HEK293 (cell line): ENCODE results near the gene NLRP9.

Source experiments
- CTCF ChIA-PET: fragments of 350-600 bp; formaldehyde crosslinking; extraction: SDS; loops from one replicate; lab custom pipeline; 2021; ENCODE audit warnings: antibody characterized with exemption; lab: Yijun Ruan, JAX
- POLR2A ChIA-PET: fragments of 300-600 bp; formaldehyde crosslinking; extraction: SDS; loops from one replicate; lab custom pipeline; 2020; ENCODE audit warnings: antibody characterized with exemption, inconsistent platforms; lab: Yijun Ruan, JAX
- H3K27ac ChIP-seq: fragments of 200-500 bp; sonication (Bioruptor generic); 2 replicates; pipeline ENCODE4 v1.5.1; 2014; ENCODE audit warnings: low read depth, low read length, control low read depth, inconsistent platforms; ENCODE audit errors: extremely low read depth
- H3K36me3 ChIP-seq, 2 experiments: fragments of 200-500 bp in 1 of 2; sonication (Bioruptor generic) in 1 of 2; 1 replicate in 1 of 2; 2 replicates in 1 of 2; pipeline ENCODE4 v1.5.1; 2014 to 2017; ENCODE audit warnings: inconsistent platforms in 2 of 2, low read length in 2 of 2; ENCODE audit not compliant: control insufficient read depth in 2 of 2, insufficient read depth in 1 of 2
- H3K4me1 ChIP-seq: fragments of 200-500 bp; sonication (Bioruptor generic); 2 replicates; pipeline ENCODE4 v1.5.1; 2014; ENCODE audit warnings: mild to moderate bottlenecking, low read length, inconsistent platforms; ENCODE audit not compliant: control insufficient read depth, insufficient read depth
- H3K4me3 ChIP-seq: 2 replicates; pipeline ENCODE4 v1.5.1; 2011; ENCODE audit warnings: low read depth, mild to moderate bottlenecking, control low read depth, low read length, moderate library complexity
- H3K9me3 ChIP-seq: fragments of 200-500 bp; sonication (Bioruptor generic); 2 replicates; pipeline ENCODE4 v1.5.1; 2014; ENCODE audit warnings: low read depth, low read length, inconsistent platforms; ENCODE audit not compliant: control insufficient read depth, insufficient read depth
- BCL6B ChIP-seq: fragments of 450-650 bp; formaldehyde crosslinking; IDR thresholded peaks from 2 replicates; pipeline ENCODE4 v1.5.1; 2017; ENCODE audit warnings: missing biosample characterization, missing genetic modification characterization
- CTCF ChIP-seq: fragments of 450-650 bp; formaldehyde crosslinking; IDR thresholded peaks from 2 replicates; pipeline ENCODE4 v1.5.1; 2016; ENCODE audit warnings: missing biosample characterization, missing genetic modification characterization
- GLI4 ChIP-seq: fragments of 450-650 bp; formaldehyde crosslinking; IDR thresholded peaks from 2 replicates; pipeline ENCODE4 v1.5.1; 2016; ENCODE audit warnings: missing biosample characterization, missing genetic modification characterization
- PRDM6 ChIP-seq: fragments of 450-650 bp; formaldehyde crosslinking; IDR thresholded peaks from 2 replicates; pipeline ENCODE4 v1.5.1; 2017; ENCODE audit warnings: missing biosample characterization, missing genetic modification characterization
- REPIN1 ChIP-seq: fragments of 450-650 bp; formaldehyde crosslinking; IDR thresholded peaks from 2 replicates; pipeline ENCODE4 v1.5.1; 2017; ENCODE audit warnings: missing biosample characterization, missing genetic modification characterization, low read depth
- ZBTB11 ChIP-seq: fragments of 450-650 bp; formaldehyde crosslinking; conservative IDR thresholded peaks from 2 replicates; pipeline ENCODE4 v1.5.1; 2016; ENCODE audit warnings: low read depth, missing biosample characterization, missing genetic modification characterization
- ZBTB44 ChIP-seq: fragments of 450-650 bp; IDR thresholded peaks from 2 replicates; pipeline ENCODE4 v1.5.1; 2018; ENCODE audit warnings: missing biosample characterization, mild to moderate bottlenecking, missing genetic modification characterization
- ZNF148 ChIP-seq: fragments of 450-650 bp; formaldehyde crosslinking; IDR thresholded peaks from 2 replicates; pipeline ENCODE4 v1.5.0; 2017; ENCODE audit warnings: missing biosample characterization, missing genetic modification characterization, borderline replicate concordance
- ZNF174 ChIP-seq: fragments of 450-650 bp; formaldehyde crosslinking; IDR thresholded peaks from 2 replicates; pipeline ENCODE4 v1.5.0; 2017; ENCODE audit warnings: missing biosample characterization, mild to moderate bottlenecking, missing genetic modification characterization
- ZNF23 ChIP-seq: fragments of 450-650 bp; formaldehyde crosslinking; IDR thresholded peaks from 2 replicates; pipeline ENCODE4 v1.5.1; 2016; ENCODE audit warnings: missing biosample characterization, missing genetic modification characterization, borderline replicate concordance
- ZNF239 ChIP-seq: fragments of 450-650 bp; formaldehyde crosslinking; IDR thresholded peaks from 2 replicates; pipeline ENCODE4 v1.5.1; 2016; ENCODE audit warnings: missing biosample characterization, missing genetic modification characterization
- ZNF292 ChIP-seq: fragments of 450-650 bp; formaldehyde crosslinking; IDR thresholded peaks from 2 replicates; pipeline ENCODE4 v1.5.1; 2016; ENCODE audit warnings: low read depth, missing biosample characterization, missing genetic modification characterization, borderline replicate concordance
- ZNF391 ChIP-seq: fragments of 450-650 bp; formaldehyde crosslinking; IDR thresholded peaks from 2 replicates; pipeline ENCODE4 v1.5.1; 2016; ENCODE audit warnings: low read depth, missing biosample characterization, missing genetic modification characterization, borderline replicate concordance
- ZNF48 ChIP-seq: fragments of 450-650 bp; formaldehyde crosslinking; IDR thresholded peaks from 2 replicates; pipeline ENCODE4 v1.5.1; 2016; ENCODE audit warnings: missing biosample characterization, missing genetic modification characterization
- ZNF555 ChIP-seq: fragments of 450-650 bp; formaldehyde crosslinking; conservative IDR thresholded peaks from 2 replicates; pipeline ENCODE4 v1.5.1; 2017; ENCODE audit warnings: missing biosample characterization, mild to moderate bottlenecking, missing genetic modification characterization, inconsistent platforms
- ZNF561 ChIP-seq: fragments of 450-650 bp; IDR thresholded peaks from 2 replicates; pipeline ENCODE4 v1.5.1; 2018; ENCODE audit warnings: missing biosample characterization, missing genetic modification characterization, borderline replicate concordance
- ZNF610 ChIP-seq: fragments of 450-650 bp; formaldehyde crosslinking; IDR thresholded peaks from 2 replicates; pipeline ENCODE4 v1.5.1; 2016; ENCODE audit warnings: missing biosample characterization, missing genetic modification characterization, borderline replicate concordance
- ZNF670 ChIP-seq: fragments of 450-650 bp; formaldehyde crosslinking; IDR thresholded peaks from 2 replicates; pipeline ENCODE4 v1.5.1; 2016; ENCODE audit warnings: missing biosample characterization, missing genetic modification characterization, low read depth
- ZNF677 ChIP-seq: fragments of 450-650 bp; IDR thresholded peaks from 2 replicates; pipeline ENCODE4 v1.5.0; 2018; ENCODE audit warnings: missing biosample characterization, mild to moderate bottlenecking, missing genetic modification characterization, moderate library complexity
- ZSCAN5A ChIP-seq: fragments of 450-650 bp; formaldehyde crosslinking; IDR thresholded peaks from 2 replicates; pipeline ENCODE4 v1.5.1; 2016; ENCODE audit warnings: missing biosample characterization, missing genetic modification characterization

The NLRP9 gene

GRCh38 chr19:55753401-55753800 lies 15.2 kb upstream of the NLRP9 start:
- no peaks in the 10 kb centered on the region for H3K9me3 ChIP-seq
- no peak overlapping the region for H3K27ac ChIP-seq
- H3K36me3 ChIP-seq = no peaks in the 10 kb centered on the region
- TF ChIP-seq REPIN1 (tag by site-specific recombination) (no peak), ZNF670 (no peak), ZNF48 (tag by site-specific recombination) (no peak), ZBTB44 (tag by site-specific recombination) (no peak), ZNF174 (tag by site-specific recombination) (no peak), ZNF23 (tag by site-specific recombination) (no peak), ZBTB11 (tag by site-specific recombination) (no peak), ZNF555 (tag by site-specific recombination) (no peak), BCL6B (tag by site-specific recombination) (no peak), CTCF (tag by site-specific recombination) (no peak), ZNF292 (tag by site-specific recombination) (no peak), ZNF391 (tag by site-specific recombination) (no peak), GLI4 (tag by site-specific recombination) (no peak), PRDM6 (no peak), ZNF239 (tag by site-specific recombination) (no peak), ZSCAN5A (no peak), ZNF610 (tag by site-specific recombination) (no peak), ZNF561 (tag by site-specific recombination) (no peak), ZNF148 (tag by site-specific recombination) (no peak), ZNF677 (tag by site-specific recombination) (no peak)
- H3K4me1 ChIP-seq = no peaks in the 10 kb centered on the region
- H3K4me3 ChIP-seq = no peak overlapping the region
- ChIA-PET CTCF (no interaction called here), POLR2A (interaction anchor here (0.9 kb wide), 1 partner anchor 47 kb away, joined by 3 read pairs; no protein-coding TSS in a partner anchor)
